Neutrophil (primary cell): ENCODE measurements around the gene DPYD.

Source experiments
- H3K27ac ChIP-seq: fragments of 200-600 bp; sonication (generic); 2 replicates; pipeline ENCODE4 v1.5.1; 2016; ENCODE audit warnings: mild to moderate bottlenecking, moderate library complexity
- H3K27me3 ChIP-seq: fragments of 200-600 bp; sonication (generic); 2 replicates; pipeline ENCODE4 v1.6.0; 2016; ENCODE audit warnings: mild to moderate bottlenecking
- H3K36me3 ChIP-seq: fragments of 200-600 bp; sonication (generic); 2 replicates; pipeline ENCODE4 v1.5.1; 2017
- H3K4me1 ChIP-seq, 2 experiments: fragments of 200-600 bp in 1 of 2; sonication (generic) in 1 of 2; 1 replicate in 1 of 2; 2 replicates in 1 of 2; pipeline versions ENCODE4 v1.5.1 to v1.6.1; 2013 to 2016; ENCODE audit warnings: low read depth in 1 of 2, low read length in 1 of 2, mild to moderate bottlenecking in 1 of 2, moderate library complexity in 1 of 2; ENCODE audit not compliant: control insufficient read depth in 1 of 2, insufficient read depth in 1 of 2
- H3K4me3 ChIP-seq, 2 experiments: fragments of 200-600 bp in 1 of 2; sonication (generic) in 1 of 2; 1 replicate in 1 of 2; 2 replicates in 1 of 2; pipeline ENCODE4 v1.5.1; 2013 to 2016; ENCODE audit warnings: low read depth in 1 of 2, low read length in 1 of 2, mild to moderate bottlenecking in 1 of 2, moderate library complexity in 1 of 2
- H3K9me3 ChIP-seq: fragments of 200-600 bp; sonication (generic); 2 replicates; pipeline ENCODE4 v1.5.1; 2016
- CTCF ChIP-seq: fragments of 200-600 bp; sonication (generic); IDR thresholded peaks from 2 replicates; pipeline ENCODE4 v1.5.1; 2016; ENCODE audit warnings: antibody characterized with exemption

DPYD gene

GRCh38 chr1:97680470-97680869 lies 240.4 kb downstream of the DPYD start:
- H3K27me3 ChIP-seq = no peaks in the 10 kb centered on the region
- peaks cover 55% of the 10 kb centered on the region for H3K36me3 ChIP-seq
- no peak for TF ChIP-seq CTCF
- no peaks in the 10 kb centered on the region for H3K9me3 ChIP-seq
- H3K4me3 ChIP-seq = no peak overlapping the region
- no peaks in the 10 kb centered on the region for H3K4me1 ChIP-seq
- H3K27ac ChIP-seq = no peak overlapping the region

- Histone ChIP-seq H3K4me1 (no peaks in the 10 kb centered on the region), H3K4me3 (no peak overlapping the region), H3K27ac (no peak overlapping the region), H3K27me3 (no peaks in the 10 kb centered on the region), H3K9me3 (no peaks in the 10 kb centered on the region), H3K36me3 (peaks cover 55% of the 10 kb centered on the region)
- no peak for TF ChIP-seq CTCF
Measured at GRCh38 chr1:97677702-97678101, 243.1 kb downstream of the DPYD start.

GRCh38 chr1:97674517-97674916 lies 246.3 kb downstream of the DPYD start:
- Histone ChIP-seq H3K4me1 (no peaks in the 10 kb centered on the region), H3K27ac (no peak overlapping the region), H3K27me3 (no peaks in the 10 kb centered on the region), H3K4me3 (no peak overlapping the region), H3K9me3 (no peaks in the 10 kb centered on the region), H3K36me3 (peaks cover 31% of the 10 kb centered on the region)
- TF ChIP-seq CTCF = no peak

- TF ChIP-seq CTCF = no peak
Measured at GRCh38 chr1:97668945-97669344, 251.9 kb downstream of the DPYD start.

GRCh38 chr1:97660431-97661105 lies 260.3 kb downstream of the DPYD start:
- H3K4me1 ChIP-seq = no peaks in the 10 kb centered on the region
- H3K36me3 ChIP-seq = no peaks in the 10 kb centered on the region
- peak overlapping the region; percentile 31 for H3K27ac ChIP-seq
- no peaks in the 10 kb centered on the region for H3K27me3 ChIP-seq
- no peak for TF ChIP-seq CTCF
- H3K4me3 ChIP-seq = no peak overlapping the region
- H3K9me3 ChIP-seq = no peaks in the 10 kb centered on the region

More at GRCh38 chr1:97668945-97669344, 251.9 kb downstream of the DPYD start:
- Histone ChIP-seq H3K9me3 (no peaks in the 10 kb centered on the region), H3K27me3 (no peaks in the 10 kb centered on the region), H3K27ac (no peak overlapping the region), H3K4me1 (no peaks in the 10 kb centered on the region), H3K4me3 (no peak overlapping the region), H3K36me3 (no peaks in the 10 kb centered on the region)
